Measurements from ENCODE around the gene C3orf70.
"Not testable (repeated sequence)": the region's sequence is repeated elsewhere in the genome, so short reads cannot be mapped to it uniquely, and the experiment has no call there.

- TF ChIP-seq, protein P1, sequence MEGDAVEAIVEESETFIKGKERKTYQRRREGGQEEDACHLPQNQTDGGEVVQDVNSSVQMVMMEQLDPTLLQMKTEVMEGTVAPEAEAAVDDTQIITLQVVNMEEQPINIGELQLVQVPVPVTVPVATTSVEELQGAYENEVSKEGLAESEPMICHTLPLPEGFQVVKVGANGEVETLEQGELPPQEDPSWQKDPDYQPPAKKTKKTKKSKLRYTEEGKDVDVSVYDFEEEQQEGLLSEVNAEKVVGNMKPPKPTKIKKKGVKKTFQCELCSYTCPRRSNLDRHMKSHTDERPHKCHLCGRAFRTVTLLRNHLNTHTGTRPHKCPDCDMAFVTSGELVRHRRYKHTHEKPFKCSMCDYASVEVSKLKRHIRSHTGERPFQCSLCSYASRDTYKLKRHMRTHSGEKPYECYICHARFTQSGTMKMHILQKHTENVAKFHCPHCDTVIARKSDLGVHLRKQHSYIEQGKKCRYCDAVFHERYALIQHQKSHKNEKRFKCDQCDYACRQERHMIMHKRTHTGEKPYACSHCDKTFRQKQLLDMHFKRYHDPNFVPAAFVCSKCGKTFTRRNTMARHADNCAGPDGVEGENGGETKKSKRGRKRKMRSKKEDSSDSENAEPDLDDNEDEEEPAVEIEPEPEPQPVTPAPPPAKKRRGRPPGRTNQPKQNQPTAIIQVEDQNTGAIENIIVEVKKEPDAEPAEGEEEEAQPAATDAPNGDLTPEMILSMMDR (IDR thresholded peaks at IDR 0.05): not testable (repeated sequence)
- TF ChIP-seq POLR2A (IDR thresholded peaks at IDR 0.05): not testable (repeated sequence)
These were observed 46.5 kb downstream of the C3orf70 start for GRCh38 chr3:185106256-185106890.
